OCI-LY3 (cell line): ENCODE results near the gene AUTS2.

Experiments used
- EZH2phosphoT487 ChIP-seq: fragments of 200-600 bp; shearing (Covaris generic); IDR thresholded peaks from 2 replicates; pipeline ENCODE4 v1.6.1; 2018; ENCODE audit warnings: antibody characterized with exemption, mixed run types, low read depth
- TF ChIP-seq, protein P1 (sequence below): fragments of 200-600, 300-600 bp; sonication (generic); IDR thresholded peaks from 2 replicates; pipeline ENCODE4 v1.5.1; 2014; ENCODE audit warnings: antibody characterized with exemption, low read length, low read depth

DNA sequence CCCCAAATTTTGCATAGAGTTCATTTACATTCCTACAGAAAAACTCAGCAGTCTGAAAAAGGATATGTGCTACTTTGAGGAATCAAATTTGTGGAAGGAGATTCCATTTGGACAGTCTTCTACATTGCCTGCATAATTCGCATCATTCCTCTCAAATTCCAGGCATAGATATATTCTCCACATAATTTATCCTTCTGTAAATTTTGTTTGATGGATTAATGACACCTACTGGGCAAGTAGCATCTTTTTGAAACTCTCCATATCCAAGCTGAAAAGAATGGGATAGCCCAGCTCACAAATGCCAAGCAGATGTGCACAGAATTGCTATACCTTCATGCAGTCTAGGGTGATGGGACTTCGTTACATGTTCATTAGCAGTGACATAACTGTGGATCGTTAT is 515.3 kb downstream of the AUTS2 start:
- TF ChIP-seq, protein P1, sequence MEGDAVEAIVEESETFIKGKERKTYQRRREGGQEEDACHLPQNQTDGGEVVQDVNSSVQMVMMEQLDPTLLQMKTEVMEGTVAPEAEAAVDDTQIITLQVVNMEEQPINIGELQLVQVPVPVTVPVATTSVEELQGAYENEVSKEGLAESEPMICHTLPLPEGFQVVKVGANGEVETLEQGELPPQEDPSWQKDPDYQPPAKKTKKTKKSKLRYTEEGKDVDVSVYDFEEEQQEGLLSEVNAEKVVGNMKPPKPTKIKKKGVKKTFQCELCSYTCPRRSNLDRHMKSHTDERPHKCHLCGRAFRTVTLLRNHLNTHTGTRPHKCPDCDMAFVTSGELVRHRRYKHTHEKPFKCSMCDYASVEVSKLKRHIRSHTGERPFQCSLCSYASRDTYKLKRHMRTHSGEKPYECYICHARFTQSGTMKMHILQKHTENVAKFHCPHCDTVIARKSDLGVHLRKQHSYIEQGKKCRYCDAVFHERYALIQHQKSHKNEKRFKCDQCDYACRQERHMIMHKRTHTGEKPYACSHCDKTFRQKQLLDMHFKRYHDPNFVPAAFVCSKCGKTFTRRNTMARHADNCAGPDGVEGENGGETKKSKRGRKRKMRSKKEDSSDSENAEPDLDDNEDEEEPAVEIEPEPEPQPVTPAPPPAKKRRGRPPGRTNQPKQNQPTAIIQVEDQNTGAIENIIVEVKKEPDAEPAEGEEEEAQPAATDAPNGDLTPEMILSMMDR = no peak
- no peak for TF ChIP-seq EZH2phosphoT487
